ENCODE measurements around the gene ZMYND8.
"Not testable (repeated sequence)": the region's sequence is repeated elsewhere in the genome, so short reads cannot be mapped to it uniquely, and the experiment has no call there.

Gene ZMYND8

GRCh38 chr20:47246061-47246777, 110.3 kb downstream of the ZMYND8 start:
- no peak overlapping the region for H3K4me3 ChIP-seq (ENCODE audit: low read depth, low read length)
- no peak for TF ChIP-seq CTCF (IDR thresholded peaks at IDR 0.05; ENCODE audit: borderline replicate concordance, insufficient read depth, low read depth, low read length)

- H3K4me3 ChIP-seq (ENCODE audit: low read depth, low read length): not testable (repeated sequence)
Measured at GRCh38 chr20:47245166-47245565, 111.3 kb downstream of the ZMYND8 start.

- H3K4me3 ChIP-seq (ENCODE audit: low read depth, low read length): no peak overlapping the region
- no peak for TF ChIP-seq CTCF (IDR thresholded peaks at IDR 0.05; ENCODE audit: borderline replicate concordance, insufficient read depth, low read depth, low read length)
Measured at GRCh38 chr20:47244451-47244850, 112.0 kb downstream of the ZMYND8 start.

DNA sequence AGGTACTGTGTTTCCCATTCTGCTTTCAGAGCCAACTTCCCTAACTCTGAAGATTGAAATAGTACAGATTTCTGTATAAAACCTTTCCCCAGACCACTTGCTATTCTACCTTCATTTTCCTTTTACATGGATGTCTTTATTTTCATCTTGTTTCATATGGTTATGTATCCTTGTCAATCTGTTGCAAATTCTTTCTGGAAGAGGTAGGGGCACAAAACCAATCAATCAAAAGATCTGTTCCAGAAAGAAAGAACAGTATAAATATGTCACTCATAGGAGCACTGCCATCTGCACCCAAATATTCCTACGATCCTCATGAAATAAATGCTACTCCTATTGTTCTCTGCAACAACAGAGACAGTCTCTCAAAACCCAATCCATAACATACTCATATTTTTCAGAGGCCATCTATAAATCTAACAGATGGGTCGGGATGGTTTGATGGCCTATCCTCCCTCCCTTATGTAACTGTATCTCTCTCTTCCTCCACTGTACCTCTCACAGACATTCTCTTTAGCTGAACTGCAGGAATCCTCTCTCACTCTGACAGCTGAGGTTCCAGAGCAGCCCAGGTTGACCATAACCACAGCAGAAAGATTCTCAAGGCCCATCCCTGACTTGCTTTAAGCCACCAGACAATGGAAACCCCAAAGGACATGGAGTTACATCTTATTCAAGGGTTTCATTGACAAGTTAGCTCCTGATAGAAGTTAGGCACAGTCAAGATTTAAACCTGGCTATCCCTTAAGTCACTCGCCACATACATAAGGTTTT, 112.8 kb downstream of the ZMYND8 start:
- TF ChIP-seq CTCF (IDR thresholded peaks at IDR 0.05; ENCODE audit: borderline replicate concordance, insufficient read depth, low read depth, low read length): no peak
- no peak overlapping the region for H3K4me3 ChIP-seq (ENCODE audit: low read depth, low read length)

GRCh38 chr20:47243003-47243402, 113.5 kb downstream of the ZMYND8 start:
- TF ChIP-seq CTCF (IDR thresholded peaks at IDR 0.05; ENCODE audit: borderline replicate concordance, insufficient read depth, low read depth, low read length): no peak
- no peak overlapping the region for H3K4me3 ChIP-seq (ENCODE audit: low read depth, low read length)

DNA sequence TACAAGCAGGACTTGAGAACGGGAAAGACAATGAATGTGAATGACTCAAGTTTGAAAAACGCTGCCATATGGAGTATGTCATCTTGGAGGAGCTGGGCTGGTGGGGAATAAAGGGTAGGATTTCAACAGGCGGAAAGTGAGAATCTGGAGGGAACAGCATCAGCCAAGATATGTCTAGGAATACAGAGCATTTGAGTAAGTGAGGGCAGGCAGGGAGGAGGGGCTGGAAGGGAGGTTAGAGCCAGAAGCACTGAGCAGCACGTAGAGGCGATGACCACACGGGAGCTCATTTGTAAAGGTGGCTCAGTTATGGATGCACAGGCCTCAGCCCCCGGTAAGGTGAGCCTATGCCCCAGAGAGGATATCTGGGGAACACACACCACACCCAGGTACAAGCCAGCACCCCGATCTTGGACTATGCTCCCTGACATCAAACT, 115.1 kb downstream of the ZMYND8 start:
- no peak overlapping the region for H3K4me3 ChIP-seq (ENCODE audit: low read depth, low read length)
- no peak for TF ChIP-seq CTCF (IDR thresholded peaks at IDR 0.05; ENCODE audit: borderline replicate concordance, insufficient read depth, low read depth, low read length)

GRCh38 chr20:47240096-47240495, 116.4 kb downstream of the ZMYND8 start:
- not testable (repeated sequence) for H3K4me3 ChIP-seq (ENCODE audit: low read depth, low read length)

- H3K4me3 ChIP-seq (ENCODE audit: low read depth, low read length): no peak overlapping the region
- no peak for TF ChIP-seq CTCF (IDR thresholded peaks at IDR 0.05; ENCODE audit: borderline replicate concordance, insufficient read depth, low read depth, low read length)
Measured at GRCh38 chr20:47239719-47240067, 116.8 kb downstream of the ZMYND8 start.

All from GM12875 (cell line).